ENCODE data around the gene CDK9.

The CDK9 gene

DNA sequence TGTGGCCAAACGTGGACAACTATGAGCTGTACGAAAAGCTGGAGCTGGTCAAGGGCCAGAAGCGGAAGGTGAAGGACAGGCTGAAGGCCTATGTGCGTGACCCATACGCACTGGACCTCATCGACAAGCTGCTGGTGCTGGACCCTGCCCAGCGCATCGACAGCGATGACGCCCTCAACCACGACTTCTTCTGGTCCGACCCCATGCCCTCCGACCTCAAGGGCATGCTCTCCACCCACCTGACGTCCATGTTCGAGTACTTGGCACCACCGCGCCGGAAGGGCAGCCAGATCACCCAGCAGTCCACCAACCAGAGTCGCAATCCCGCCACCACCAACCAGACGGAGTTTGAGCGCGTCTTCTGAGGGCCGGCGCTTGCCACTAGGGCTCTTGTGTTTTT is 3.3 kb downstream of the CDK9 start:
- H3K4me3 Mint-ChIP-seq, result peak overlapping the region; percentile 27
- peaks cover 69% of the 10 kb centered on the region for H3K36me3 Mint-ChIP-seq (ENCODE audit: insufficient read depth)
- ATAC-seq (replicated peaks; ENCODE audit: extremely low read depth, poor library complexity, severe bottlenecking) (no peak), DNase-seq (ENCODE audit: low spot score in 2 of 2) (no peak)
- H3K4me1 Mint-ChIP-seq, result peaks cover 35% of the 10 kb centered on the region
- H3K27ac Mint-ChIP-seq (ENCODE audit: low read depth), result no peak overlapping the region
- no peaks in the 10 kb centered on the region for H3K9me3 Mint-ChIP-seq
- H3K27me3 Mint-ChIP-seq, result no peaks in the 10 kb centered on the region

DNA sequence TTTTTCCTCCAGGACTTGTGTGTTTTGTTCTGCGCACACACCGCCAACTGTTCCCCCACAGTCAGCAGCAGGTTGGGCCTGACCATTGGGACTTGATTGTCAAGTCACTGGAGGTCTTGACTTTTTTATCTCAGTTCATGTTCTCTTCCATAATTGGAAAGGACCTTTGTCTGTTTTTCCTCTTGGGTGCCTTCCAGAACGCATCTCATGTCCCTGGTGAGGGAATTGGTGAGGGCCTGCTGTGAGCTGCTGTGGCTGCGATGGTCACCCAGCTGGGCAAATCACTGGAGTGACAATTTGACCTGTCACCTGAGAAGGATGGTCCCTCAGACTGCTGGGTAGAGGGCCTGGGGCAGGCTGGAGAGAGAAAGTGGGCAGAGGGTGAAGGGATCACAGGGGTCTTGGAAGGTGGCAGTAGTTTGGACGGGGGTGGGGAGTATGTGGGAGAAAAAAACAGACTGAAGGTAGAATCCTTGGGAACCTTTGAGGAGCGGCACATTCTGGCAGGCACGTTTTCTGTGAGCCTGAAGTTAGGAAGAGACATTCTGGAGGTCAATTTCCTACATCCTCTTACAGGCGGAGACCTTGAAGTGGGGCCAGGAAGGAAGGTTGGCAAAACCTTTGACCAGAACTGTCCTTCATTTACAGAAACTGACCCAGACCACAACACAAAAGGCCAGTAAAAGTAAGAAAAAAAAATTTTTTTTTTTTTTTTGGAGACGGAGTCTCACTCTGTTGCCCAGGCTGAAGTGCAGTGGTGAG is 4.4 kb downstream of the CDK9 start:
- H3K27me3 Mint-ChIP-seq, result no peaks in the 10 kb centered on the region
- ATAC-seq (replicated peaks; ENCODE audit: extremely low read depth, poor library complexity, severe bottlenecking), result no peak
- no peaks in the 10 kb centered on the region for H3K9me3 Mint-ChIP-seq
- peaks cover 27% of the 10 kb centered on the region for H3K4me1 Mint-ChIP-seq
- no peak overlapping the region for H3K27ac Mint-ChIP-seq (ENCODE audit: low read depth)
- no peak for DNase-seq (ENCODE audit: low spot score in 2 of 2)
- H3K4me3 Mint-ChIP-seq, result no peak overlapping the region
- peaks cover 67% of the 10 kb centered on the region for H3K36me3 Mint-ChIP-seq (ENCODE audit: insufficient read depth)

DNA sequence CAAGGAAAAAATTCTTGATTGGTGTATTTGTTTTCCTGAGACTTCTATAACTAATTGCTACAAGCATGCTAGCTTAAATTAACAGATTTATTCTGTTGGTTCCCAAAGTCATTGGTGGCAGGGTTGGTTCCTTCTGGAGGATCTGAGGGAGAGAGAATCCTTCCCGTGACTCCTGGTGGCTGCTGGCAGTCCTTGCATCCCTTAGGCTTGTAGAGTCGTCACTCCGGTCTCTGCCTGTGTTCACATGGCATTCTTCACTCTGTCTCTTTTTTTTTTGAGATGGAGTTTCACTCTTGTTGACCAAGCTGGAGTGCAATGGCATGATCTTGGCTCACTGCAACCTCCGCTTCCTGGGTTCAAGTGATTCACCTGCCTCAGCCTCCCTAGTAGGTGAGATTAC is 5.3 kb downstream of the CDK9 start:
- Mint-ChIP-seq H3K4me1 (peaks cover 29% of the 10 kb centered on the region), H3K36me3 (ENCODE audit: insufficient read depth) (peaks cover 63% of the 10 kb centered on the region)

DNA sequence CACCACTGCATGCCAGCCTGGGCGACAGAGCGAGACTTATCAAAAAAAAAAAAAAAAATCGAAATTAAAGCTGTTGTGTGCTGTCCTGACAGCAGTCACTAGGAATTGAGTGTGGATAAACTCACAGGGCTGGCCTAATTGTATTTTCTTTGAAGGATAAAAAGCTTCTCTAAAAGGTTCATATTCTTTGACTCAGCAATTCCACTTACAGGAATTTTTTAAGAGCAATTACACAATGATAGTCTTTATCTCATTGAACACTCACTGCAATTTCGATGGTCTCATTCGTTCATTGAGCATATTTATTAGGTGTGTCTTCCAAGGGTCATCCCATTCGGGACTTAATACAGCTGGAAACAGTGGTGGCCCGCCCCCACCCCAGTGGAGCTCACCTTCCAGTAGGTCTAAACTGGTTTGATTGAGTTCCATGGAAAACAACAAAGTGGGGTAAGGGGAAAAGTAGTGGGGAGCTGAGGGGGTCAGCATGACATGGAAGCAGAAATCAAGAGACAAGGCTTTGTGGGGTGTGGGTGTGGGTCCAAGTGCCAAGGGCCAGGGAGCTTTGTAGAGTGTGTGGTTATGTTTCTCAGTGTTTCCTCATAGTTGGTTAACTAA is 6.7 kb downstream of the CDK9 start:
- Mint-ChIP-seq H3K9me3 (no peaks in the 10 kb centered on the region), H3K36me3 (ENCODE audit: insufficient read depth) (peaks cover 53% of the 10 kb centered on the region), H3K4me3 (no peak overlapping the region), H3K4me1 (peaks cover 28% of the 10 kb centered on the region), H3K27me3 (no peaks in the 10 kb centered on the region), H3K27ac (ENCODE audit: low read depth) (no peak overlapping the region)
- ATAC-seq (replicated peaks; ENCODE audit: extremely low read depth, poor library complexity, severe bottlenecking) (no peak), DNase-seq (ENCODE audit: low spot score in 2 of 2) (no peak)

More for the DNA sequence above, 5.3 kb downstream of the CDK9 start:
- Mint-ChIP-seq H3K27ac (ENCODE audit: low read depth) (no peak overlapping the region), H3K4me3 (no peak overlapping the region), H3K27me3 (no peaks in the 10 kb centered on the region), H3K9me3 (no peaks in the 10 kb centered on the region)
- ATAC-seq (replicated peaks; ENCODE audit: extremely low read depth, poor library complexity, severe bottlenecking) (no peak), DNase-seq (ENCODE audit: low spot score in 2 of 2) (no peak)

DNA sequence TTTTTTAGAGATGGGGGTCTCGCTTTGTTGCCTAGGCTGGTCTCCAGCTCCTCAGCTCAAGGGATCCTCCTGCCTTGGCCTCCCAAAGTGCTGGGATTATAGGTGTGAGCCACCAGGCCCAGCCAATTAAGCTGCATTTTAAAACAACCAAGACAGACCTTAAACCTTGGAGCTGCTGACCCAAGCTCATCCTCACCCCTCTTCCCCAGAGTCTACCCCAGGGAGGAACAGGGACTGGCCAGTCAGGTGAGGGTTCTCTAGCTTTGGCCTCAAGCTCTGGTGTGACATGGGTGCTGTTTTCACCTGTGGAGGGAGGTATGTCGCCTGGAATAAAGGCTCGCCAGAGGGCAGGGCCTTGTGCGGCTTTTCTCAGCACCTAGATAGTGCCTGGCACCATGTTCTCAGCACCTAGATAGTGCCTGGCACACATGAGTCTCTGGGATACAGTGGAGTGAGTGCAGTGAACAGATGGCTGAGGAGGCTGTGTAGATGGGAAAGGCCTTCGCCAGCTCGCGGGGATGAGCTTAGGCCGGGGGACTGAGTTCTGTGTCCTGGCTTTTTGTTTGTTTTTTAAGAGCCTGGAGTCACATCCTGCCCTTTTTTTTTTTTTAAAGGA is 7.4 kb downstream of the CDK9 start:
- Mint-ChIP-seq H3K9me3 (no peaks in the 10 kb centered on the region), H3K4me1 (peaks cover 23% of the 10 kb centered on the region), H3K27me3 (no peaks in the 10 kb centered on the region), H3K27ac (ENCODE audit: low read depth) (no peak overlapping the region), H3K4me3 (no peak overlapping the region), H3K36me3 (ENCODE audit: insufficient read depth) (peaks cover 49% of the 10 kb centered on the region)
- no peak for ATAC-seq (replicated peaks; ENCODE audit: extremely low read depth, poor library complexity, severe bottlenecking)
- no peak for DNase-seq (ENCODE audit: low spot score in 2 of 2)

DNA sequence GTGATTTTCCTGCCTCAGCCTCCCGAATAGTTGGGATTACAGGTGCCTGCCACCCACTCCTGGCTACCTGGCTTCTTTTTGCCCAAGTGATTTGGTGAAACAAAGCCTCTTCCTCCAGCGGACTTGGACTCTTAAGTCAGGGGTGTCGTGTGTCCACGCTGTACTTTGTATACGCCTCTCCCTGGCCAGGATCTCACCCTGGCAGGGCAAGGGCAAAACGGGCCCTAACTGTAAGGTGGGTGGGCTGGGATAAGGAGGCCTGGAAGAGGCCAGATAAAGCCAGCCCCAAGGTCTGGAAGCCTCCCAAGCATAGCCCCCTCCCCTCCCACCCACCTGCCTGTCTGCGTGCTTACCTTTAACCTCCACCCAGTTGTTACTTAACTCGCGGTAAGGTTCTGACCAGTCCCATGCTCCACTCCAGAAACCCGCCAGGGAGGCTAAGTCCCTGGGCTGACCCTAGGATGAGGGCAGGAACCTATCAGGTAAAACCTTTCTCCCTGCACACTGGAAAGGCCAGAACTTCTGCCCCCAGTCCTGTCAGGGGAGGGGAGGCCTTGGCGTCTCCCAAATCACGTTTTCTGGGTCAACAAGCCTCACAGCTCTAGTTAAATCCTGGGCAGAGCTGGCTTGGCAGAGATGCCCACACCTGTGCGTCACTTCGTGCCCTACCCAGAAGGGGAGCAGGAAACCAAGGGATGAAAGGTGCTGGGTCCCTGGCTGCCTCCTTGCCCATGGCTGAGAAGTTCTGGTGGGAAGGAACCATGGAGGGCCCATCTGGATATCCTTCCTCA is 8.4 kb downstream of the CDK9 start:
- Mint-ChIP-seq H3K4me1 (peaks cover 23% of the 10 kb centered on the region), H3K27me3 (no peaks in the 10 kb centered on the region), H3K4me3 (no peak overlapping the region), H3K27ac (ENCODE audit: low read depth) (no peak overlapping the region), H3K36me3 (ENCODE audit: insufficient read depth) (peaks cover 42% of the 10 kb centered on the region), H3K9me3 (no peaks in the 10 kb centered on the region)
- DNase-seq (ENCODE audit: low spot score in 2 of 2), result no peak
- ATAC-seq (replicated peaks; ENCODE audit: extremely low read depth, poor library complexity, severe bottlenecking), result no peak

DNA sequence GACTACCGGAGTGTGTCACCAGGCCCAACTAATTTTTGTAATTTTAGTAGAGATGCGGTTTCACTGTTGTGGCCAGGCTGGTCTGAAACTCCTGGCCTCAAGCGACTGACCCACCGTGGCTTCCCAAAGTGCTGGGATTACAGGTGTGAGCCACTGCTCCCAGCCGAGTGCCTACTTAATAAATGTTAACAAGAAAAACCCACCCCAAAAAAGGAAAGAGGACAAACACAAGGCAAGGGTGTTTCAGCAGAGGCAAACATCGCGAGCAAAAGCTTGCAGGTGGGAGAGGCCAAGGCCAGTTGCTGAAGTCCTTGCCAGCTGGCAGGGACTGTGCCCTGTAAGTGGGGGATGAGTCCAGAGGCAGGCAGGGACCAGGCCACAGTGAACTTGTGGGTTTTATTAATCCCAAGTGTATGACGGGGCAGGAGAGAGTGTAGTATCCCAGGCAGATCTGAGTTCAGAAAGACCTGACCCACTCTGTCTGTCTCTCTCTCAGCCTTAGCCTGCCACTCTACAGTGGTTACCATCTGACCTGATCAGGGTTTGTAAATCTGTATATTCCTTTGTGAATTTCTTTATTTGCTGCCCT is 10.5 kb downstream of the CDK9 start:
- peaks cover 17% of the 10 kb centered on the region for H3K4me1 Mint-ChIP-seq
- ATAC-seq (replicated peaks; ENCODE audit: extremely low read depth, poor library complexity, severe bottlenecking), result no peak
- H3K9me3 Mint-ChIP-seq, result no peaks in the 10 kb centered on the region

DNA sequence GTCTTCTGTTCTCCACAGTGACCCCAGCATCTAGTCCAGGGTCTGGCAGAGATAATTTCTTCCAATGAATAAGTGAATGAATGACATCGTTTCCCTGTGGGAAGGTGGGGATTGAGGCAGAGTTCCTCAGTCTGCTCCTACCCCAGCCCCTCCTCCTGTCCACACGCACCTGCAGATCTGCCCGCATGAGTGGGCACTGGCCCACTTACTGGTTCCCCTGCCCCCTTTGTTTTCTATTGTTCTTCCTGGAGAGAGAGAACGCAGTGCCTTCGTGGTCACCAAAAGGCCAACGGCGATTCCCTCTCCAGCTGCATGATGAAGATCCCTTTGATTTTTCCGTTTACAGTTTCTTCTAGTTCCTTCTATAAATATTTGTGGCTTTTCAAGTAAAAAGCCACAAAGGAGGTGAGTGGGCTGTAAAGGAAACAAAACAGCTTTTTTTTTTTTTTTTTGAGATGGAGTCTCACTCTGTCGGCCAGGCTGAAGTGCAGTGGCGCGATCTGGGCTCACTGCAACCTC is 11.1 kb downstream of the CDK9 start:
- Mint-ChIP-seq H3K4me3 (peak overlapping the region; percentile 64), H3K27me3 (no peaks in the 10 kb centered on the region), H3K4me1 (peaks cover 17% of the 10 kb centered on the region), H3K9me3 (no peaks in the 10 kb centered on the region), H3K27ac (ENCODE audit: low read depth) (peak overlapping the region; percentile 71), H3K36me3 (ENCODE audit: insufficient read depth) (peaks cover 16% of the 10 kb centered on the region)
- DNase-seq (ENCODE audit: low spot score in 2 of 2), result no peak
- peak; percentile 59 for ATAC-seq (replicated peaks; ENCODE audit: extremely low read depth, poor library complexity, severe bottlenecking)

More for the DNA sequence above, 10.5 kb downstream of the CDK9 start:
- peaks cover 22% of the 10 kb centered on the region for H3K36me3 Mint-ChIP-seq (ENCODE audit: insufficient read depth)
- H3K27ac Mint-ChIP-seq (ENCODE audit: low read depth), result peak overlapping the region; percentile 71
- peak overlapping the region; percentile 64 for H3K4me3 Mint-ChIP-seq
- no peaks in the 10 kb centered on the region for H3K27me3 Mint-ChIP-seq
- no peak for DNase-seq (ENCODE audit: low spot score in 2 of 2)

DNA sequence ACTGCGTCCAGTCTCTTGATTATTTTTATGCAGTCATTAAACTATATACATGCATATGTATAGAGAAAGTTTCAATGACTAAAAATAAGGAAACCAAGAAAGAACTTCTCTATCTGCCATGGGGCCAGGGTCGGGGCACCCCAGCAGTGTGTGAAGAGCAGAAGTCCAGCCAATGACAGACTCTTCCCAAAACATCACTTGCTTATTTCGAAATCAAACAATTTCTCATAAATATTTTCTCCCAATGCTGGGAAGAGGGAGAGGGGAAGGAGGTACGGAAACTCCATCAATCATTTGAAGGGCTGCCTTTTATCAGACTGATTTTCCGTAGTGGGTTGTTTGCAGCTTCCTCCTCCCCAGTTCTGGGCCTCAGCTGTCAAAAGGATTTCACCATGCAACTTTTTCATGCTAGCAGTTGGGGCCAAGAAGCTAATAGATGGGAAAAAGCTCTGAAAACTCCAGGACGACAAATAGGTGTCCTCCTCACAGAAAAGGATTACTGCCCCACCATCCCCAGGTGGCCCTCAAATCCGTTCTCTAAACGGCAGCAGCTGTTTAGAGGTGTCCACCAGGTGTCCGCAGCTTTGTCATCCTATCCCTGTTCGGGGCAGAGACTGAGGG is 16.2 kb downstream of the CDK9 start:
- Mint-ChIP-seq H3K27ac (ENCODE audit: low read depth) (peak overlapping the region; percentile 95), H3K4me3 (peak overlapping the region; percentile 93), H3K4me1 (peaks cover 25% of the 10 kb centered on the region), H3K27me3 (no peaks in the 10 kb centered on the region), H3K9me3 (no peaks in the 10 kb centered on the region), H3K36me3 (ENCODE audit: insufficient read depth) (peaks cover 8% of the 10 kb centered on the region)
- DNase-seq (ENCODE audit: low spot score in 2 of 2) (no peak), ATAC-seq (replicated peaks; ENCODE audit: extremely low read depth, poor library complexity, severe bottlenecking) (no peak)

DNA sequence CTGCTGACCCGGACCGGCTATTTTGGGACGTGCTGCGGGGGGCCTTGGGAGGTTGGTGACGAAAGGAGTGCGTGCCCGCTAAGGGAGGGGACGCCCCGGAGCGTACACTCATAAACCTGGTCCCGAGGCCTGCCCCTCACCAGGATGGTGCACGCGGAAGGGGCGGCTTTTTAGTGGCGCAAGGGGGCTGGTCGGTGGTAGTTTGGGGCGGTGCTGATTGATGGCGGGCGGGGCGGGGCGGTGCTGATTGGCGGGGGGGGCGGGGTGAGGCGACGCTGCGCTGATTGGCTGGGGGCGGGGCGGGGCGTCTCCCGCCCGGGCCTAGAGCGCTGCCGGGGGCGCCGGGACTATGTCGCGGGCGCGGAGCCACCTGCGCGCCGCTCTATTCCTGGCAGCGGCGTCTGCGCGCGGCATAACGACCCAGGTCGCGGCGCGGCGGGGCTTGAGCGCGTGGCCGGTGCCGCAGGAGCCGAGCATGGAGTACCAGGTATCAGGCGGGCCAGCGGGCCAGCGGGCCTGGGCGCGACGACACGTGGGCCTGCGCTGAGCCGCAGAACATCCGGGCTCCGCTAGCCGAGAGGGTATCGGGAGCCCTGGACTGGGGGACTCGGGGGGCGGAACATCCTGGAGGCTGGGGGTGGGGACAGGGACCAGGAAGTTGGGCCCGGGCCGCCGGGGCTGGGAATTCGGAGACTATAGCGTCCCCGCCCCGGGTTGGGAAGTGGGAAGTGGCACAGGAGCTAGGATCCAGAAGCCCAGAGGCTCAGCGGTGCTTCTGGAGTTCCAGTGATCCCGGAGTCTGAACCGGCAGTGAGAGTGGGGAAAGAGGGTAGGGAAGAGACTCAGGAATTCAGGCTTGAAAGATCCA is 17.0 kb downstream of the CDK9 start, which contains the start of gene FPGS:
Gene FPGS, plus strand, starts transcription at position 307 of the 868 bp plus-strand sequence. Its CDS starts 43 bp downstream, at position 350.
- H3K27ac Mint-ChIP-seq (ENCODE audit: low read depth), result peak within 1 kb of the TSS; percentile 95
- H3K27me3 Mint-ChIP-seq, result no peaks in the 10 kb centered on the region
- peak; percentile 90 for ATAC-seq (replicated peaks; ENCODE audit: extremely low read depth, poor library complexity, severe bottlenecking)
- peak; percentile 60 to 72 for DNase-seq (ENCODE audit: low spot score in 2 of 2)
- no peaks in the 10 kb centered on the region for H3K9me3 Mint-ChIP-seq
- H3K36me3 Mint-ChIP-seq (ENCODE audit: insufficient read depth), result peaks cover 15% of the 10 kb centered on the region
- peak within 1 kb of the TSS; percentile 93 for H3K4me3 Mint-ChIP-seq
- H3K4me1 Mint-ChIP-seq, result peaks cover 24% of the 10 kb centered on the region
